ENCODE data around the gene LCLAT1. TPM values are rescaled to one million over a fixed set of nuclear protein-coding genes. Genes with fewer than 3 reads are reported as not detected.

The LCLAT1 gene
- total RNA-seq, 1 donor from 2014 or later = 16.0 TPM

GRCh38 chr2:30673127-30673526, 226.1 kb downstream of the LCLAT1 start:
- Mint-ChIP-seq H3K4me3 (ENCODE audit: unreplicated experiment) (no peak overlapping the region), H3K36me3 (ENCODE audit: unreplicated experiment) (peaks cover 17% of the 10 kb centered on the region), H3K27ac (ENCODE audit: unreplicated experiment) (no peak overlapping the region), H3K9me3 (ENCODE audit: unreplicated experiment) (peaks cover 8% of the 10 kb centered on the region), H3K27me3 (ENCODE audit: unreplicated experiment) (peaks cover 2% of the 10 kb centered on the region), H3K4me1 (ENCODE audit: low read depth, unreplicated experiment) (no peaks in the 10 kb centered on the region)
- no peak for DNase-seq
- TF ChIP-seq CTCF (IDR thresholded peaks at IDR 0.05; ENCODE audit: partially characterized antibody, unreplicated experiment) = no peak

GRCh38 chr2:30675758-30676157, 228.7 kb downstream of the LCLAT1 start:
- DNase-seq = no peak
- no peak for TF ChIP-seq CTCF (IDR thresholded peaks at IDR 0.05; ENCODE audit: partially characterized antibody, unreplicated experiment)
- peaks cover 4% of the 10 kb centered on the region for H3K9me3 Mint-ChIP-seq (ENCODE audit: unreplicated experiment)
- no peak overlapping the region for H3K4me3 Mint-ChIP-seq (ENCODE audit: unreplicated experiment)
- H3K4me1 Mint-ChIP-seq (ENCODE audit: low read depth, unreplicated experiment) = no peaks in the 10 kb centered on the region
- no peak overlapping the region for H3K27ac Mint-ChIP-seq (ENCODE audit: unreplicated experiment)
- H3K27me3 Mint-ChIP-seq (ENCODE audit: unreplicated experiment) = peaks cover 3% of the 10 kb centered on the region
- peaks cover 9% of the 10 kb centered on the region for H3K36me3 Mint-ChIP-seq (ENCODE audit: unreplicated experiment)

GRCh38 chr2:30677231-30677630, 230.2 kb downstream of the LCLAT1 start:
- Mint-ChIP-seq H3K36me3 (ENCODE audit: unreplicated experiment) (peaks cover 3% of the 10 kb centered on the region), H3K27me3 (ENCODE audit: unreplicated experiment) (peaks cover 3% of the 10 kb centered on the region), H3K4me1 (ENCODE audit: low read depth, unreplicated experiment) (no peaks in the 10 kb centered on the region), H3K9me3 (ENCODE audit: unreplicated experiment) (peaks cover 4% of the 10 kb centered on the region), H3K27ac (ENCODE audit: unreplicated experiment) (no peak overlapping the region), H3K4me3 (ENCODE audit: unreplicated experiment) (no peak overlapping the region)
- DNase-seq = no peak
- no peak for TF ChIP-seq CTCF (IDR thresholded peaks at IDR 0.05; ENCODE audit: partially characterized antibody, unreplicated experiment)

GRCh38 chr2:30677861-30678385, 230.9 kb downstream of the LCLAT1 start:
- Mint-ChIP-seq H3K4me1 (ENCODE audit: low read depth, unreplicated experiment) (no peaks in the 10 kb centered on the region), H3K4me3 (ENCODE audit: unreplicated experiment) (no peak overlapping the region), H3K9me3 (ENCODE audit: unreplicated experiment) (peaks cover 4% of the 10 kb centered on the region), H3K36me3 (ENCODE audit: unreplicated experiment) (peaks cover 3% of the 10 kb centered on the region), H3K27me3 (ENCODE audit: unreplicated experiment) (peaks cover 3% of the 10 kb centered on the region), H3K27ac (ENCODE audit: unreplicated experiment) (no peak overlapping the region)
- no peak for DNase-seq
- TF ChIP-seq CTCF (IDR thresholded peaks at IDR 0.05; ENCODE audit: partially characterized antibody, unreplicated experiment) = no peak

GRCh38 chr2:30678410-30679137, 231.5 kb downstream of the LCLAT1 start:
- Mint-ChIP-seq H3K27ac (ENCODE audit: unreplicated experiment) (no peak overlapping the region), H3K36me3 (ENCODE audit: unreplicated experiment) (peaks cover 3% of the 10 kb centered on the region), H3K27me3 (ENCODE audit: unreplicated experiment) (peaks cover 3% of the 10 kb centered on the region), H3K9me3 (ENCODE audit: unreplicated experiment) (peaks cover 4% of the 10 kb centered on the region), H3K4me1 (ENCODE audit: low read depth, unreplicated experiment) (no peaks in the 10 kb centered on the region), H3K4me3 (ENCODE audit: unreplicated experiment) (no peak overlapping the region)
- DNase-seq = no peak
- TF ChIP-seq CTCF (IDR thresholded peaks at IDR 0.05; ENCODE audit: partially characterized antibody, unreplicated experiment) = no peak
